DOHH2 (cell line): ENCODE data around the gene MAPK7.

Source experiments
- H3F3A ChIP-seq: fragments of 200-600 bp; sonication (generic), shearing (Covaris generic); 2 replicates; pipeline ENCODE4 v1.6.0; 2016; ENCODE audit warnings: antibody characterized with exemption, mild to moderate bottlenecking; ENCODE audit not compliant: control insufficient read depth, insufficient read depth
- H3K27ac ChIP-seq: fragments of 200-600 bp; sonication (generic); 2 replicates; pipeline ENCODE4 v1.5.1; 2014; ENCODE audit warnings: low read depth, mild to moderate bottlenecking, low read length, moderate library complexity
- H3K27me3 ChIP-seq: fragments of 200-600 bp; sonication (generic); 2 replicates; pipeline ENCODE4 v1.6.1; 2014; ENCODE audit warnings: mild to moderate bottlenecking, low read length, mixed read lengths; ENCODE audit not compliant: control insufficient read depth
- H3K36me3 ChIP-seq: fragments of 200-600 bp; sonication (generic); 2 replicates; pipeline ENCODE4 v1.6.1; 2014; ENCODE audit warnings: mild to moderate bottlenecking, low read length, moderate library complexity, mixed read lengths; ENCODE audit not compliant: control insufficient read depth
- H3K4me1 ChIP-seq: fragments of 200-600 bp; sonication (generic); 2 replicates; pipeline ENCODE4 v1.6.1; 2014; ENCODE audit warnings: mild to moderate bottlenecking, low read length, mixed read lengths; ENCODE audit not compliant: control insufficient read depth
- H3K4me2 ChIP-seq: fragments of 200-600 bp; sonication (generic); 2 replicates; pipeline ENCODE4 v1.6.0; 2014; ENCODE audit warnings: mild to moderate bottlenecking, low read length, moderate library complexity
- H3K4me3 ChIP-seq: fragments of 200-600 bp; sonication (generic); 2 replicates; pipeline ENCODE4 v1.5.1; 2014; ENCODE audit warnings: mild to moderate bottlenecking, low read length, mixed read lengths
- H3K79me2 ChIP-seq: fragments of 200-600 bp; sonication (generic); 2 replicates; pipeline ENCODE4 v1.6.1; 2014; ENCODE audit warnings: mild to moderate bottlenecking, low read length, mixed read lengths; ENCODE audit not compliant: control insufficient read depth
- H3K9me2 ChIP-seq: fragments of 200-600 bp; sonication (generic); replicated peaks from 2 replicates; pipeline ENCODE4 v1.6.1; 2014; ENCODE audit warnings: mild to moderate bottlenecking, low read length, mixed read lengths; ENCODE audit not compliant: control insufficient read depth
- H3K9me3 ChIP-seq: fragments of 200-600 bp; sonication (generic); 2 replicates; pipeline ENCODE4 v1.6.1; 2014; ENCODE audit warnings: antibody characterized with exemption, low read length, mixed read lengths; ENCODE audit not compliant: control insufficient read depth, insufficient read depth
- H4K20me1 ChIP-seq: fragments of 200-600 bp; sonication (generic); 2 replicates; pipeline ENCODE4 v1.6.0; 2014; ENCODE audit warnings: low read depth, mild to moderate bottlenecking, antibody characterized with exemption, low read length, moderate library complexity; ENCODE audit not compliant: control insufficient read depth, insufficient read depth
- EZH2phosphoT487 ChIP-seq: fragments of 200-600 bp; sonication (generic); IDR thresholded peaks from 2 replicates; pipeline ENCODE4 v1.6.1; 2017; ENCODE audit warnings: borderline replicate concordance, mild to moderate bottlenecking, antibody characterized with exemption, low read length, moderate library complexity, mixed read lengths
- TF ChIP-seq, protein P1 (sequence below): fragments of 200-600 bp; sonication (generic); IDR thresholded peaks from one replicate; pipeline ENCODE4 v1.5.1; 2014; ENCODE audit warnings: antibody characterized with exemption, mild to moderate bottlenecking, low read depth, low read length; ENCODE audit not compliant: poor library complexity, severe bottlenecking

The MAPK7 gene

DNA sequence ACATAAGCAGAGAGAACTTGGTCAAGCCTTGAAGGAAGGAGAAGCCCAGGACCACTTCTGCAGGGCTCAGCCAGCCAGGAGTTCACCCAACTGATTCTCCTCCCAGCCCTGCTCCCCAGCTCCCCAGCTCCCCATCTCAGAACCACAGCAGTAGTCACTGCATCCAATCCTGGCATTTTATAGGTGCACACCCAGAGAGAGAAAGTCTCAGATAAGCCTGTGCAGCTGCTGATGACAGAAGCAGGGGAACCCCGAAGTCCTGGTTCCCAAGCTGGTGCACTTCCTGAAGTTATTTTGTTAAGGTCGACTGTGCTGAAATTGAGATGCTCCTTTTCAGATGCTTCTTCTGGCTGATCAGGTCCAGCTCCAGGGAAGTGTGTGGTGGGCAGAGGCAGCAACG is 39.3 kb downstream of the MAPK7 start:
- no peaks in the 10 kb centered on the region for H4K20me1 ChIP-seq
- no peak overlapping the region for H3K27ac ChIP-seq
- H3K27me3 ChIP-seq = peaks cover 13% of the 10 kb centered on the region
- no peaks in the 10 kb centered on the region for H3K9me3 ChIP-seq
- no peaks in the 10 kb centered on the region for H3K4me1 ChIP-seq
- H3K4me3 ChIP-seq = no peak overlapping the region
- no peaks in the 10 kb centered on the region for H3K36me3 ChIP-seq
- no peak for TF ChIP-seq EZH2phosphoT487
- TF ChIP-seq, protein P1, sequence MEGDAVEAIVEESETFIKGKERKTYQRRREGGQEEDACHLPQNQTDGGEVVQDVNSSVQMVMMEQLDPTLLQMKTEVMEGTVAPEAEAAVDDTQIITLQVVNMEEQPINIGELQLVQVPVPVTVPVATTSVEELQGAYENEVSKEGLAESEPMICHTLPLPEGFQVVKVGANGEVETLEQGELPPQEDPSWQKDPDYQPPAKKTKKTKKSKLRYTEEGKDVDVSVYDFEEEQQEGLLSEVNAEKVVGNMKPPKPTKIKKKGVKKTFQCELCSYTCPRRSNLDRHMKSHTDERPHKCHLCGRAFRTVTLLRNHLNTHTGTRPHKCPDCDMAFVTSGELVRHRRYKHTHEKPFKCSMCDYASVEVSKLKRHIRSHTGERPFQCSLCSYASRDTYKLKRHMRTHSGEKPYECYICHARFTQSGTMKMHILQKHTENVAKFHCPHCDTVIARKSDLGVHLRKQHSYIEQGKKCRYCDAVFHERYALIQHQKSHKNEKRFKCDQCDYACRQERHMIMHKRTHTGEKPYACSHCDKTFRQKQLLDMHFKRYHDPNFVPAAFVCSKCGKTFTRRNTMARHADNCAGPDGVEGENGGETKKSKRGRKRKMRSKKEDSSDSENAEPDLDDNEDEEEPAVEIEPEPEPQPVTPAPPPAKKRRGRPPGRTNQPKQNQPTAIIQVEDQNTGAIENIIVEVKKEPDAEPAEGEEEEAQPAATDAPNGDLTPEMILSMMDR = no peak
- no peak overlapping the region for H3K4me2 ChIP-seq
- H3F3A ChIP-seq = no peaks in the 10 kb centered on the region
- no peaks in the 10 kb centered on the region for H3K79me2 ChIP-seq
- H3K9me2 ChIP-seq = no peaks in the 10 kb centered on the region

DNA sequence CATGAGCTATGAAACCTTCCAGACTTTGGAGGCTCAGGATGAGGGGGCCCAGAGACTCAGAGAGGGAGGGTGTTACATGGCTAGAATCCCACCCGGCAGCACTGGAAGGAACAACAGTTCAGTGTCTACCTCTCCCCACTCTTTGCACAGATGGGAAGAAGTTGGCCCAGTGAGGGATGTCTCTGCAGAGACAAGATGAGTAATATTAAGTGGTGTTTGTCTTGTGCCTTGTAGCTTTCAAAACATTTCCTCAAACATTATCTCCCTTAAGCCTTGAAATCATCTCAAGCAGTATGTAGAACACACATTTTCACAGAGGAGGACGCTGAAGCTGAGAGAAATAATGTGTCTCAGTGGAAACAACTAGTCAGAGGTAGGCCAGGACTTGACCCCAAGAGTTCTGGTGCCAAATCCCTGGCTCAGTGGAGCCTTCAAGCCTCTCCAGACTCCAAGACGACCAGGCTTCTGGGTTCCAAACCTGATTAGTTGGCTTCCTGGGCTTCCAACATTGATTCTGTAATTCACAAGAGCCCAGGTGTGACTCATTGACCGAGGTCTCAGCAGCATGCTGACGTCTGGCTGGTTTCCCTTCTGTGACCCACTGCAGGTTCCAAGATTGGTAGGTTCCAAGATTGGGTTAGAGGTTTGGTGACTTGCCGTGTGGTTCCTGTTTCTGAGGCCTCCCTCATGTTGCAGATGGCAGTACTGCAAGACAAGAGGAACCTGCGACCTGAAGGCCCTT is 40.1 kb downstream of the MAPK7 start:
- Histone ChIP-seq H3K27me3 (peaks cover 15% of the 10 kb centered on the region), H3K27ac (no peak overlapping the region), H3K9me2 (no peaks in the 10 kb centered on the region), H3K79me2 (no peaks in the 10 kb centered on the region), H3K9me3 (no peaks in the 10 kb centered on the region), H3F3A (no peaks in the 10 kb centered on the region), H3K4me1 (no peaks in the 10 kb centered on the region), H3K4me3 (no peak overlapping the region), H3K4me2 (no peak overlapping the region), H4K20me1 (no peaks in the 10 kb centered on the region), H3K36me3 (no peaks in the 10 kb centered on the region)
- TF ChIP-seq, protein P1 = no peak
- TF ChIP-seq EZH2phosphoT487 = no peak

DNA sequence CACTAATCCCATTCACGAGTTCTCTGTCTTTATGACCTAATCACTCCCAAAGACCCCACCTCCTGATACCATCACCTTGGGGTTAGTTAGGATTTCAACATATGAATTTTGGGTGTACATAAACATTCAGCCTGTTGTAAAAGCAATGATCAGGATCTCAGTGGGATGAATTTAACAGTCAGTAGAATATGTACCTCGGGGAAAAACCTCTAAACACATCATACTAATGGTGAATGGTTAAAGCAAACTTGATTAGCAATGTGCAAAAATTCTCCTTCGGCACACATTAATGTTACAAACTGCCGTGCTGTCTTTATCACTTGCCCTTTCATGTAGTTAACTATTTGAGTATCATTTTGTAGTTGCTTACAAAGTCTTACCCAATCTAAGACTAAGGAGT is 42.9 kb downstream of the MAPK7 start:
- no peaks in the 10 kb centered on the region for H4K20me1 ChIP-seq
- no peaks in the 10 kb centered on the region for H3K4me1 ChIP-seq
- no peak overlapping the region for H3K4me2 ChIP-seq
- no peak overlapping the region for H3K27ac ChIP-seq
- no peaks in the 10 kb centered on the region for H3K36me3 ChIP-seq
- no peaks in the 10 kb centered on the region for H3K9me3 ChIP-seq
- H3F3A ChIP-seq = no peaks in the 10 kb centered on the region
- peaks cover 19% of the 10 kb centered on the region for H3K27me3 ChIP-seq
- no peaks in the 10 kb centered on the region for H3K79me2 ChIP-seq
- TF ChIP-seq, protein P1 = no peak
- no peak for TF ChIP-seq EZH2phosphoT487
- H3K9me2 ChIP-seq = no peaks in the 10 kb centered on the region
- no peak overlapping the region for H3K4me3 ChIP-seq
